Measurements from ENCODE around the gene MYO1A. TPM values are rescaled to one million over a fixed set of nuclear protein-coding genes. Genes with fewer than 3 reads are reported as not detected.
"Not testable (repeated sequence)": the region's sequence is repeated elsewhere in the genome, so short reads cannot be mapped to it uniquely, and the experiment has no call there.

Gene MYO1A
- polyA plus RNA-seq, 12 donors, result 0.05 to 34.7 (median 0.29) TPM; not detected in 6

DNA sequence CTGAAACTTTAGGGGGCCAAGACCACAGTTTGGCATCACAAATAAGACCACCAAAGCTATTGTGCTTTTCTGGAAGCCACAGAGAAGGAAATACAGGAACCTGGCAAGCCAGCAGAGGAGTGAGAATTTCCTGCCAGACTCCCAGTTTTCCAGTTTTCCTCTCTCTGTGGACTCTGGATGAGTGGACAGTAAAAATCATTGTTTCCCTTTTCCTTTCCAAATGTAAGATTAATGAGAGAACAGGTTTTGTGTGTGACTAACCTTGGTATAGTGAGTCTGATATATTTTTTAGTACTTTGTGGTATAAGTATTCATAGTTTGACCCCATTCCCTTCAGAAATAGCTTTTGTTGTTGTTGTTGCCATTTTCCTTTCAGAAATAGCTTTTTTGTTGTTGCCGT lies 31.0 kb downstream of the MYO1A start:
- no peak for DNase-seq

DNA sequence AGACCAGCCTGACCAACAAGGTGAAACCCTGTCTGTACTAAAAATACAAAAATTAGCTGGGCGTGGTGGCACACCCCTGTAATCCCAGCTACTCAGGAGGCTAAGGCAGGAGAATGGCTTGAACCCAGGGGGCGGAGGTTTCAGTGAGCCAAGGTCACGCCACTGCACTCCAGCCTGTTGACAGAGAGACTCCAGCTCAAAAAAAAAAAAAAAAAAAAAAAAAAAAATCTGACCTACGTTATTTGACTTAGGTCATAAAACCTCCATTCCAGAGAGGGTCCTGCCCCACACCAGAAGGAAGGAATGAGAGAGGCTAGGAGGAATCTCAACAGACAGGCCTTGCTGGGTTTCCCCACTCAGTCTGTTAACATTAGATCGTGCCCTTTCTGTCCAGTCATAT lies 31.6 kb downstream of the MYO1A start:
- not testable (repeated sequence) for DNase-seq

DNA sequence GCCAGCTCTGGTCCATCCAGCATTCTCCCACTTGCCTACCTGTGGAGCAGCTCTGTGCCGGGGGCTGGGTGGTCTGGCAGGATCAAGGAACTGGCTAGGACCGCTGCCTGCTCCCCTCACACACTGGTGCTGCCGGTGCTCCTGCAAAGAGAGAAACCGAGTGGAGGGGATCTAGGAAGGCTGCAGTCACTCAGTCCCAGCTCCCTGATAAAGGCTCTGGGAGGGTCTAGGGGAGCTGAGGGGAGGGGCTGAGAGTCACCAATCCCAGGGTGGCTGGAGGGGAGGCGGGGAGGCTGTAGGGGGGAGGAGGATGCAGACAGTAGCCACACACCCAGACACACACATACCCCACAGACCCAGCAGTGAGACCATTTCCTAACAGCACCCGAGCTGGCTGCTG lies 33.6 kb downstream of the MYO1A start, which contains the start of gene TAC3:
Gene TAC3, minus strand, starts transcription at position 182 of the 400 bp plus-strand sequence. CDS start 732 bp downstream, outside the sequence.
- no peak for DNase-seq

DNA sequence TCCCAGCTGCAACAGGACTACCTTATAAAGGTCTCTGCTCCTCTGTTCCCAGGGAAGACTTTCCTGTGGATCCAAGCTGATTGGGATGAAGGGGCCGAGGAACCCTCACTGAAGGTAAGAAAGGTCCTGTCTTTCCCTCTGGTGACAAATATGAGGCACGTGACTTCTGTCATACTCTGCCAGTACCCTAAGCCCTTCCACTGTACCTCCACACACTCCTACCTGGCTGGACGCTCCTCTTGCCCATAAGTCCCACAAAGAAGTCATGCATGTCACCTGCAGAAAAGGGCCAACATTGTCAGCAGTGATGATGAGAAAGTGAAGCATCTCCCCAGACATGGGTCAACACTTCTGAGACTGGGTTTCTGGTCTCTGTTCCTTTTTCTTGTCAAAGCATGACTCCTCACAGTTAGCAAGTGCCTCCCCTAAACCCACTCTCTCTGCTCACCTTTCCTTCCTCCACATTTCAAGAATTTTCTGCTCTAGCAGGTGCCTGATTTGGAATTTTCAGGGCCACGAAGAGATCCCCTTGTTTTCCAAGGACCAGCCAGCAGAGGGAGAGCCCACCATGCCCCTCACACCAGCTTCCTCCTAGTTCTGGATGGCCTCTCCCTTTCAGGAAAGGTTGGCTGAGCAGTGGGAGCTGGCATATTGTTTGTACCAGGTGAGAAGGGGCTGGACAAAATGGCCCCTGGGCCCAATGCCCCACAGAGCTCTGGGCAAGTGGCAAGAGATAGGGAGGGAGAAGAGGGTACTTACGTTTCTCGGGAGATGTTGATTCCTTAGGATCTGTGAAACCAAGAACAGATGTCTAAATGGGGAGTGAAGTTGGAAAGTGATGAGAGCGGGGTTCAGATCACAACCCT lies 37.1 kb downstream of the MYO1A start:
- no peak for DNase-seq

DNA sequence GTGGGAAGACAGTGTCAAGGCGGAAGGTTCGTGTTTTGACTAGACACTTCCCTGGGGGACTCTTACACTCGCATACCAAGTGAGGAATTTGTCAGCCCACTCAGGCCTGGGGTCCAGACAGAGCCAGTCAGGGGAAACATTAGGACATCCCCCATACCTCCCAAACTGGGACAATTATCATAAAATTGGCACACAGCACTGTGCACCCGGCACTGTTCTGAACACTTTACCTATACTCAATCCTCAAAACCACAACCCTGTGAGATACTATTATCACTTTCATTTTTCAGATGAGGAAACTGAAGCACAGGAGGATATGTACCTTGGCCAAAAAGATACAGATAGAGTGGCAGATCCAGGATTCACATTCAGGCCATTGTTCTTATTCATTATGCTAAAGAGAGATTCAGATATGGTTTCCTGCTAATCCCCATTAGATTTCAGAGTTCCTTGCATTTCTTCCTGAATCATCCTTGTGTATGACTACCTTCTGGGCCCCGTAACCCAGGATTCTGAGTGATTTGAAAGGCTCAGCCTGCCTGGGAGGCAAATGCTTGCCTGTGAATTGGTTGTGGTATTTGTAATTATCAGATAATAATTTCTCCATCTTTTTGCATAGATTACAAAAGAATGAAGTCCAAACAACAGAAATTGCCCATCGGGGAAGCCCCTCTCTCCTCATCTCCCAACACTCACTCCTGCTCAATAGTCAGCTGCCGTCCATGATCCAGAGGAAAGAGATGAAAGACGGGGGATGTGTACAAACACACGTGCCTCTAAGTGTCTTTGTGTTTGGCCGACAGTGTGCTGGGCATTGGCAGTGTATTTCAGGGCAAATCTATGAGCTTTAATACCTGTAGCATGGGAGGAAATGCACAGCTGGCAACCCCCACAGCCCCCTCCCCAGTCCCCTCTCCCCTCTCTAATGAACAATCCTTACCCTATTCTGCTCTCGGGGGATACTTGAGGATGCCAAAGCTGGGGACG lies 38.2 kb downstream of the MYO1A start:
- DNase-seq, result no peak

DNA sequence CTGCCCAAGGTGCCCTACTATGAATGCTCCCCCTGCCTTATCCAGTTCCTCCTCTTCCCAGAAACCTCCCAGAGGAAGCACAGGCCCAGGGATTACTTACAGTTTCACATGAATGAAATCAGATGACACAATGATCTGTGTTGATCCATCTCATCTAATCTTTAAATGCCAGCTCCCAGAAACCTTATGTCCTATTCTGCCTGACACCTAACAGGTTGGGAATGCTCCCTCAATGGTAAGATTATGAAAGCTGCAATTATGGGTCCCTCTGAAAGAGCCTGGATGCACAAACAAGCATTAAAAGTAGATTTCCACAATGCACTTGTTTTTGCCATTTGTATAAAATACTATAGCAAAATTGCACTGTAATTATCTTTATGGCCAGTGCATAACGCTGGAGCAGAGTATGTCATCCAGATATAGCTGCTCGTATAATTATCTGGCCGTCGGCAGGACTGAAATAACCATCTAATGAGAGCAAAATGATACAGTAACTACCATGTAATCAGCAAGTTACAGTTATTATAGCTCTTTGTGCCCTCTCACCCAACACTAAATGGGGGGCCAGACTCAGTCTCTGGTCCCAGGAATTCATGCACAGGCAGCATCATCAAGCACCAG lies 39.2 kb downstream of the MYO1A start:
- DNase-seq, result no peak

DNA sequence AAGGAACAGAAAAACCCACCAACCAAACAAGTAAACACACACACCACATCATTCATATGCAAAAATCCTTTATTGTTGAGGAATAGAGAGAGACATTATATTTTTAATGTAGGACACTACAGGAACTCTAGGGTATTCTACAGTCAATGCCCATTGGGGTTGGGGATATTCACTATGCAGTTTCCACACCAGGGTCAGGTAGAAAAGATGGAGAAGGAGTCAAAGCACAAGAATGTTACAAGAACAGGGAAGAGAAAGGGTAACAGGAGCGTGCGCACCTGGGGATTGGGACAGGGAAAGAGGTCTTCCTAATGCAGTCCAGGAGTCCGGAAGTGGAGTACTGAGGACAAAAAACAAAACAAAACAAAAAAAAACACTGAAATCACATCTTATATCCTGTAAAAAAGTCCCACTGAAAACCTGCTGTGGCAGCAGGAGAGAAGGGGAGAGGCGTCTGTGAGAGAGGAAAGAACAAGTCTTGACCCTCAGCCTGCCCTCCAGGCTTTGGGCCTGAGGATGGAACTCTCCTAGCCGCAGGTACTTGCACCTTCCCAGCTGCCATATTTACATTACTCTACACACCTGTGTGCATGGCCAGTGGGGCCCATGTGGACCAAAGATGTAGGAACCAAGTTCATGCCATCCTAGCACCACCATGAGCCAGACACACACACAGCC lies 39.8 kb downstream of the MYO1A start:
- no peak for DNase-seq

DNA sequence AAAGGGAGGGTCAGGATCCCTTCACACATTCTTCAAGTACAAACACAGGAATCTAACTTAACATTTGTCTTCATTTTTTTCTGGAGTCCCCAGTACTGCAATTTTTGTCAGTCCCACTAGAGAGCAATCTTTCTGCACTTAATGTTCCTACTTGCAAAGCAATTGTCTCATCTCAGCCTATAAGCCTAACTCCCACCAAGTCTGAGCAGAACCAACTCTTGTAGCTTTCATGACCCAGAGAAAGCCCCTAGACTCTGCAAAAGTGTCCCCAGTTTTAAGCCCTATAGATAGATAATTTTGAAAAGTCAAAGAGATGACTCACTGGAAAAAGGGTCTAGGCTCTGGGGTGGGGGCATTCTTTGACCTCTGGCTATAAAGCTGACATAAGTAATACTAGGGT lies 41.8 kb downstream of the MYO1A start:
- DNase-seq, result peak; percentile 58

DNA sequence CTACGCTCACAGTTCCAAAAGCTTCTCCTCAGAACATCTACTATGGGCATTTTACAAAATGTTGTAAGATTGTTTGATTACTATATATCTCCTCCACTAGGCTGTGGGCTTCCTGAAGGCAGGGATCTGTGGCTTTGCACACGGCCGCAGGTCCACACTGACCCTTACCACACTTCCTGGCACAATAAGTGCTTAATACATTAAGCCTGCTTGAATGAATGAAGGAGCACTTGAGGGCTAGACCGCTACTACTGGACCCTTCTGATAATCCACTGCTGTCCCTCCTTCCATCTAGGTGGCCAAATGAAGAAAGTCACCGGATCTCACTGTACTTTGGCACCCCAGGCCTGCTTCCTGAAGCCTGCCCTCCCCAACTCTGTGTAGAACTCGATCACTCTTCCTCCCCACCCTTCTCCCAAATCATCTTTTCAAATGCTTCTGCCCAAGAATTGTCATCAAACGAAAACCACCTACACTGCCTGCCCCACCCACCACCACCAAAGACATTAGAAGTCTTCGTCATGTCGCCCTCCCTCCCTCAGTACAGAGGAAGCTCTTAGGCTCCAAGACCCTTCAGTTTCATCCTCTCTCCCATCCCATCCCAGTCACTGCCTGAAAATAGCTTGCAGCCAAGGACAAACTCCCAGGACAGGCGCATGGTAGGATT lies 43.0 kb downstream of the MYO1A start:
- no peak for DNase-seq

DNA sequence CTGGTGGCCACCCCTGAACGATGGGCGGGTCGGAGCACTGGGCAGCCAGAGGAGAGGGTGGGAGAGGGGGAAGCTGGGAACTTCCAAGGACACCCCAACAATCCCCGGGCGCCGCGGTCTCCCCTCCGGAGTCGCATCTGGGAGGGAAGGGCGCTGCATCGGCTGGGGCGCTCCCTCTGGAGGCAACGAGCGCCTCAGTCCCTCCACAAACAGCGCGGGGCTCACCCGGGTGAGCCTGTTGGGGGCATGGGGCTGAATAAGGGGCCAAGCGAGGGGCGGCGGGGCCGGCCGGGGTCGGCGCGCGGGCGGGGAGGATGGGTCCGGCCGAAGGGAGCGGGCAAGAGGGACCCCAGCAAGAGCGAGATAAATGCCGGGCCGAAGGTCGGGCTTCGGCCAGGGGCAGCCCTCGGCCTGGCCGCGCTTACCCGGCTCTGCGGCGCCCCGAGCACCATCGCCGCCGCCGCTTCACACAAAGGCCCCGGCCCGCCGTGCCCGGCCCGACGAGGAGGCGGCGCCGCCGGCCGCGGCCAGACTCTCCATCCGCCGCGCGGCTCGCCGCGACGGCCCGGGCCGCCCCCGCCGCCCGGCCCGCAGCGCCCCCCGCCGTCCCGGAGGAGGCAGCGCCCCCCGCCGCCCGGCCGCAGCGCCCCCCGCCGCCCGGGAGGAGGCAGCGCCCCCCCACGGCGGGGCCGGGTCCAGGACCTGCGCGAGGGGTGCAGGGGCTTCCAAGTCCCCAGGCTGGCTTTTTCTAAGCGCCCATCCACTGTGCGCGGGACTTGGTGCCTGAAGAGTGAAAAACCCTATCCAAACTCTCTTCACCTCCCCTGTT lies 43.7 kb downstream of the MYO1A start, which contains the start of gene ZBTB39:
Gene ZBTB39, minus strand, starts transcription at position 567 of the 829 bp plus-strand sequence. CDS start 1,629 bp downstream, outside the sequence.
- DNase-seq, result no peak

DNA sequence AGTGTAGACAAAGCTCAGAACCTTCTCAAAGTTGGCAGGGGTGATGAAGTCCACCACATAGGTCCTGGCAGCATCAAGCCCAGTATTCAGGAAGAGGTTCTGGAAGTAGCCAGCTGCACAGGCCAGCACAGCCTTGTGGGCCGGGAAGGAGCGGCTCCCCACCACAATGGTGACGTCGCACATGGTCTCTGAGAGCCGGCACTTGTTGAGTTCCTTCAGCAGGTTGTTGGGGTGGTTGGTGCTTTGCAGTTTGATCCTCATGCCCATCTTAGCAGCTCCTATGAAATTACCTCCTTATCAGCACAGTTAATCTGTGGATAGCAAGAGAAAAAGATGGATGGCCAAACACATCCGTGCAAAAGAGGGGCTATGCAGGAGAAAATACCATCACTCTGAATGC lies 45.3 kb downstream of the MYO1A start:
- DNase-seq, result no peak

DNA sequence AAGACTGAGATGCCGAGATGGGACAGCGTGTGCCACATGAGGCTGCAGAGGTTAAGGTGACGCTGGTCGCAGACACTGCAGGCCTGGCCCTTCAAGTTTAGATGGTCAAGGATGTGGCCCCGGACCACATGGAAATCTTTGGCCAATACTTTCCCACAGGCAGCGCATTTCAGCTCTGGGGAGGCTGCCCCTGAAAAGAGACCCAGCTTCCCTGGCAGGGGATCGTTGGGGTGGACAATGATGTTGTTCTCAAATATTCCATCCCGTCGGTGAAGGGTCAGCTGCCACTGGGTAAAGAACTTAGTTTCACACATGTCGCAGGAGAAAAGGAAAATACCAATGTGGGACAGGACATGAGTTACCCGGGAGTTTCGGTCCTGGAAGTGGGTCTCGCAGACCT lies 46.5 kb downstream of the MYO1A start:
- DNase-seq, result no peak

DNA sequence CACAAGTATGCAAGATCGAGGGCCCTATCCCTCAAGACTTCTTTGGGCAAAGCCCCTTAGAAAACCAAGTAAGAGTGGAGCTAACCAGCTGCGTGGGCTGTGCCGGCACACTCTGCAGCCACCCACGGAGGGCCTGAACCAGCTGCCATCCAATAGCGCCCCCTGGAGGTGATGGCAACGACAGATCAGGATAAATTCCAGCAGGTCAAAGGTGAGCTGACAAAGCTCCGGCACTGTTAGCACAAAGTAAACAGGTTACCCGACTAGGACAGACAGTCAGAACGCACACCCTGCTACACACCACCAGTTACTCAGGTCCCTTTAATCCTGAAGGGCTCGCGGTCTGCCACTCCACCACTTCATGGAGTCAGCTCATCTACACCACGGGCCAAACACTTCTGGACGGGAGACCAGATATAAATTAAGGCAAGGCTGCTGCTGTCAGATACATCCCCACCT lies 48.5 kb downstream of the MYO1A start:
- DNase-seq, result peak; percentile 26

DNA sequence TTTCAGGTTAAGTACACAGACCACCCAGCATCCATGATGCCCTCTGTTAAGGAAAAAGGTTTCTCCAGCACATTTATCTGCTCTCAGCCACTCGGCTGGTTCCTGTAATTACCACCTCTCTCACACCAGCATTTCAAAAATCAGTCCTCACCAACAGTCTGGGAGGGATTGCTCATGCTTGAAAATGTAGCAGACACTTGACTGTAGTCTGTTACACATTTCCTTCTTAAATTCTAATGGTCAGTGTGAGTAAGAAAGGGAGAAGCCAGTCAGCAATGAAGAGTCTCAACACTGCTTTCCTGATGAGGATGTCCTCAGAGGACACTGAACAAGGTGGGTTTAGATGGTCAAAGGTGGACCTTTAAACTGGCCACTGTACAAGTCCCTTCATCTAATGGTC lies 49.5 kb downstream of the MYO1A start:
- DNase-seq, result no peak

DNA sequence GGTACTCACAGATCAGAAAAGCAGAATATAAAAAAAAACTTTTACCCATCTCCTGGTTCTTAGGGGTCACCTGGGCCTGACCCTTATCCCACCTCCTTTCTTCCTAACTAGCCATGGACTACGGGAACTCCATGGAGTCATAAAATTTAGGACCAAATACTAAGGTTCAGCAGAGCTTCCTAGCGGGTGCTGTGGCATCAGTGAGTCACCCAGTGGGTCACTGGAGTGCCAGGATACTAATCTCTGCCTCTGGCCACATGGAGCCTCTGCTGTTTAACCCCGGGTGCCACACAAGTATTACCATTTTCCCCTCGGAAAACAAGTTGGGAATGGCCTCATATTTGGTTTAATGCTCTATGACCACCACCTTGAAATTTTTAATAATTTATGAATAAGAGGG lies 50.5 kb downstream of the MYO1A start:
- DNase-seq, result no peak

DNA sequence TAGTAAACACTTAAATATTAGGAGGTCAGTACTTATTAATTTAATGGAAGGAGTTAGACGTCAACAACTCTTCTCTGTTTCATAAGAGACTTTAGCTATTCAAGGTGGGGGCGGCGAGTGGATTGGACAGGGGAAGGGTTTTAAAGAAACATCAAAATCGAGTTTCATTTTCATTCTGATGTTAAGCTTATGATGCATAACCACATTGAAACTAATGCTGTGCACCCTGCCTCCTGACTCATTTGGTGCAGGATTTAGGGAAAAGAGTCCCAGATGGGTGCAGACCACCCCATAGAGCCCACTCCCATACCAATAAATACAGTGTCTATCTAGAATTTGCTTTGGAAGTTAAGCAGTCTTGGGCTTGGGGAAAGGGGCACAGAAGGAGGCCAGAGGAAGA lies 50.9 kb downstream of the MYO1A start:
- no peak for DNase-seq

DNA sequence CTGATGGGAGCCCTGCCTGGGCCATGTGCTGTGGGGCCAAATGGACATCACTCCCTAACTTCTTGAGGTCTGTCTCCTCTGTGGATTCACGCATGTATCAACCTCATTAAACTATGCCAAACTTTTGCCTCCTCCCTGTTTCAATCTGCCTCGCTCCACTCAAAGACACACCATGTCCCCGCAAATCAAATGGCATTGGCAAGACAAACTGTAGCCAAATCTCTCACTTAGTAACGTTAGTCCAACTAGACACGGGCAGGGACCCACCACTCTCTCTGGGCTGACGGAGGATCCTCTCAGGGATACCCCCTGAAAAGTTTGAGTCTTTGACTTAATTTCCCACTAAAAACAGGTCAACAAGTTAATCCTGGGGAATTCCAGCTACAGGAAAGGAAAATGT lies 51.6 kb downstream of the MYO1A start:
- DNase-seq, result no peak

DNA sequence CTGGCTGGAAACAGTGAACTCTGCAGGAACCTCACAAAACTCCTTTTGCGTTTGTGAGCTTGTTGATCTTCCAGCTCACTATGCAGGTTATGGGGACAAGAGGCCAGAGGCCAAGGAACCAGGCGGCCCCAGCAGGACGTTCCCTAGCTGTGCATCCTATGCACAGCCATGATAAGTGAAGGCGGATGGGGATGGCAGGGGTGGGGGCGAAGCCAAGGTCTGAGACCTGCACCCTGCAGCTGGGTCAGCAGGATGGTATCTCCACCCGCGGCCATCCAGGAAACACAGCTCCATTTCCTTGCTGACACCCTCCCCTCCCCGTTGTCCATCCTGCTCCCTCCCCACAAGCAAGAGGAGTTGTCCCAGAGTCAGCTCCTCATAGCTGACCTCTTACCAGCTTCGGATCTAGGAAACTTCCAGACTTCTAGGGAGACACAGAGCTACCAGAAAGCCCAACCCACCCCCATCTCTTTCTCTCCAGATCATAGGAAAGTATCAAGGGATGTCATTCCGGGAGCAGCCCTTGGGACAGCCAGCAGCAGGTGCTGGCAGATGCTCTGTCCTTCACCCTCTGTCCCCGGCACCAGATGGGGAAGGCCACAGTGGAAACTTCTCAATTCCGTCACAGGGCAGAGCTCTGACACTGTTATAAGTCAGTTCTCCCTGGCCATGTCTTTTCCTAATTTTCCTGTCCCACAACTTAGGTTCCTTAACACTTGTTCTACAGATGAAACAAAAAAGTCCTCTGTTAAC lies 53.0 kb downstream of the MYO1A start:
- no peak for DNase-seq

DNA sequence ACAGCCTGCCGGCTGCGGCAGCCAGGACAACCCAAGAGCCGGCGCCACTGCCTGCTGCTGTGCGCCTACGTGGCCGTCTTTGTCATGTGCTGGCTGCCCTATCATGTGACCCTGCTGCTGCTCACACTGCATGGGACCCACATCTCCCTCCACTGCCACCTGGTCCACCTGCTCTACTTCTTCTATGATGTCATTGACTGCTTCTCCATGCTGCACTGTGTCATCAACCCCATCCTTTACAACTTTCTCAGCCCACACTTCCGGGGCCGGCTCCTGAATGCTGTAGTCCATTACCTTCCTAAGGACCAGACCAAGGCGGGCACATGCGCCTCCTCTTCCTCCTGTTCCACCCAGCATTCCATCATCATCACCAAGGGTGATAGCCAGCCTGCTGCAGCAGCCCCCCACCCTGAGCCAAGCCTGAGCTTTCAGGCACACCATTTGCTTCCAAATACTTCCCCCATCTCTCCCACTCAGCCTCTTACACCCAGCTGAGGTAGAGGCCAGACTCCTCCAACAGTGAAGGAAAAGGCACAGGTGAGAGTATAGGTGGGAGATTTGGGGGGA lies 53.9 kb downstream of the MYO1A start:
- DNase-seq, result no peak

Data from muscle of arm (tissue), 12 donors.